GM18868 (cell line): ENCODE measurements around the gene CLDN11.

Experiments
- ATAC-seq: cut with Tn5 transposase; IDR thresholded peaks from one replicate; pipeline ENCODE4 v1.9.1; 2021; ENCODE audit warnings: mild to moderate bottlenecking, moderate library complexity; ENCODE audit not compliant: unreplicated experiment

Gene CLDN11

DNA sequence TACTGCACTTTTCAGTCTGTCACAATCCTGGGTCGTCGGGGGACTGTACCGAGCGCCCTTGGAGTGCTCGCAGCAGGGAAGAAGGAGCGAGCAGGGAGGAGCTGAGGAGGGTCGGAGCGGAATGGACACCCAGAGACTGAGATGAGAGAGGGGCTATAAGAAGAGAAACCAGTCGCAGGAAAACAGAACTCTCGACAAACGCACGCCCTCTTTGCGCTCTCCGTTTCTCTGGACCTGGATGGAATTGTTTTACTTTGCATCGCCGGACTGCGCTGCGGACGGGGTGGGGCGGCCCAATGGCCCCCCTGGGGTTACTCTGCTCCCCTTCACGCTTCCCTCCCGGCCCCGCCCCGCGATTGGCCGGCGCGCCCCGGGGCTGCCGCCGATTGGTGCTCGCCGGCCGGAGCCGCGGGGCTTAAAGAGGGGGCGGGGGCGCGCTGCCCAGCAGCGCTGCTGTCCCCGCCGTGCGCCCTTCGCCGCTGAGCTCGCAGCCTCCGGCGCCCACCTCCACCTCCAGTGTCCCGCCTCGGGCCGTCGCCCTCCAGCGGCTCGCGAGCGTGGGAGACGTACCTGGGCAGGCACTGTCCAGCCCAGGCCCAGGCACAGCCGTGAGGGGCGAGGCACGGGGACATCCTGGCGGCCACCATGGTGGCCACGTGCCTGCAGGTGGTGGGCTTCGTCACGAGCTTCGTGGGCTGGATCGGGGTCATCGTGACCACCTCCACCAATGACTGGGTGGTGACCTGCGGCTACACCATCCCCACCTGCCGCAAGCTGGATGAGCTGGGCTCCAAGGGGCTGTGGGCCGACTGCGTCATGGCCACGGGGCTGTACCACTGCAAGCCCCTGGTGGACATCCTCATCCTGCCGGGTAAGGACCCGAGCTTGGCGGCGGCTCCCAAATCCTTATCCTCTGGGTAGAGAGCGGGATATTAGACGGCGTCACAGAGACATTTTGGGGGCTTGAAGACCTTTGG is at the start of gene CLDN11:
Gene CLDN11, plus strand, starts transcription at position 447 of the 977 bp plus-strand sequence. Its CDS starts 199 bp downstream, at position 646.
- ATAC-seq = no peak

DNA sequence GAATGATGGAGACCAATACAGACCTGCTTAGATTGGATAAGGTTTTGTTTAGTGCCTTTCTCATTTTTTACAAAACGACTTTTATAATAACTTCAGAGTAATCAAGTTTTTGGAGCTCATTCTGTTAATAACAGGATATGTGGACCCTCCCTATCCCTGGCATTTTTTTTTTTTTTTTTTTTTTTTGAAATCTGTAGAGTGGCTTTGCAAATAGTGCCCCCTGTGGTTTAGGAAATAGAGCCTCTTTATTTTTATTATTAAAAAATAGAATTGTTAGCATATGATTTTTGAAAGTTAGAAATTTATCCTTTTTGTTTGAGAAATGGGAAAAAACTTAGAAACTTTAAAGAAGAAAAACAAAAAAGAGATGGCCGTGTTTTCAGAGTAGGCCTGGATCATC is 49.7 kb upstream of the CLDN11 start:
- ATAC-seq = no peak

GRCh38 chr3:170372190-170372879 is 46.3 kb upstream of the CLDN11 start:
- no peak for ATAC-seq

- no peak for ATAC-seq
These were observed 35.1 kb upstream of the CLDN11 start for GRCh38 chr3:170383567-170383966.

DNA sequence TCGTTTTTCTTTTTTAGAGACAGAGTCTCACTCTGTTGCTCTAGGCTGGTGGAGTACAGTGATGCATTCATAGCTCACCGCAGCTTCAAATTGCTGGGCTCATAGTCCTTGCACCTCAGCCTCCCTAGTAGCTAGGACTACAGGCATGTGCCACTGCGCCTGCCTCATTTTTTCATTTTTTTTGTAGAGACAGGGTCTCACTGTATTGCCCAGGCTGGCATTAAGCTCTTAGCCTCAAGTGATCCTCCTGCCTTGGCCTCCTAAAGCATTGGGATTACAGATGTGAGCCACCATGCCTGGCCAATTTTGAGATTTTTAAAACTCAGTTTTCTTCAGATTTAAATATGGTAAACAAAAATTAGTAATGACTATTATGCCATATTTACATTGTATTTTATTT is 32.2 kb upstream of the CLDN11 start:
- ATAC-seq = no peak

- no peak for ATAC-seq
These were observed 30.7 kb upstream of the CLDN11 start for GRCh38 chr3:170387950-170388349.

DNA sequence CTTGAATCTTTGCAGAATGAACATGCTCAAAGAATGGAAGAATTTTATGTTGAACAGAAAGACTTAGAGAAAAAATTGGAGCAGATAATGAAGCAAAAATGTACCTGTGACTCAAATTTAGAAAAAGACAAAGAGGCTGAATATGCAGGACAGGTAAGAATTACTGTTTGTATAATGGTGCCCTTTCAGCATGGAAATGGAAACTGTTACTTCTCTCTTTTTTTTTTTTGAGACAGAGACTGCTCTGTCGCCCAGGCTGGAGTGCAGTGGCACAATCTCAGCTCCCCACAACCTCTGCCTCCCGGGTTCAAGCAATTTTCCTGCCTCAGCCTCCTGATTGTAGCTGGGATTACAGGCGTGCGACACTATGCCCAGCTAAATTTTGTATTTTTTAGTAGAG is 27.6 kb upstream of the CLDN11 start:
- ATAC-seq = no peak

- ATAC-seq = no peak
These were observed 21.0 kb upstream of the CLDN11 start for GRCh38 chr3:170397685-170398084.

DNA sequence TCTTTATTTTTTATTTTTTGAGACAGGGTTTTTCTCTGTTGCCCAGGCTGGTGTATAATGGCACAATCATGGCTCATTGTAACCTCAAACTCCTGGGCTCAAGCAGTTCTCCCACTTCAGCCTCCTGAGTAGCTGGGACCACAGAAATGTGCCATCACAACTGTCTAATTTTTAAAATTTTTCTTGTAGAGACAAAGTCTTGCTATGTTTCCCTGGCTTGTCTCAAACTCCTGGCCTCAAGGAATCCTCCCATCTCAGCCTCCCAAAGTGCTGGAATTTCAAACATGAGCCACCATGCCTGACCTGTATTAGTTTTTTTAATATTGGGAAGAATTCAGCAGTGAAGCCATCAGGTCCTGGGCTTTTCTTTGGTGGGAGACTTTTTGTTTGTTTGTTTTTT is 13.6 kb upstream of the CLDN11 start:
- ATAC-seq = no peak

DNA sequence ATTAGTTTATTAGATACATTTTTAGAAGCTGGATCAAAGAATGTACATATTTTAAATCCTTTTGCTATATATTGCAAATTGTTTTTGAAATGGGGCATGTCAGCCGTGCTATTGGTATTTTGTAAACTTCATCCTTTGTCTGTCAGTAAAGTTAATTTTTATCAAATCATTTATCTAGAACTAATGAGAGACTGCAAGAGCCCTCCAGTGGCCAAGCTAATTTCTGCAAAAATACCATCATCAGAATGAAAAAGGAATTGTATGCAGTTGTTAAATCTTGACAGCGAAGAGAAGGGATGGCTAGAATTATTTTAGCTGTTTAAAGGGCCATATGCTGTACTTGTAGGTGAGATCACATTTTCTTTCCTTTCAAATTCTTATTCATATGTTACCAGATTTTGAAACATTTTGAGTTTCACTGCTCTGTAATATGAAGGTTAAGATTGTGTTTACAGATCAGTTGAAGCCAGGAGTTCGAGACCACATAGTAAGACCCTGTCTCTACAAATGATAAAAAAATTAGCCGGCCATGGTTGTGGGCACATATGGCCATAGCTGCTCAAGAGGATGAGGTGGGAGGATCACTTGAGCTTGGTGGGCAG is 8.1 kb upstream of the CLDN11 start:
- ATAC-seq = no peak

GRCh38 chr3:170413291-170413690 is 5.4 kb upstream of the CLDN11 start:
- no peak for ATAC-seq

- peak; percentile 69 for ATAC-seq
These were observed 4.4 kb upstream of the CLDN11 start for GRCh38 chr3:170414202-170414663.

DNA sequence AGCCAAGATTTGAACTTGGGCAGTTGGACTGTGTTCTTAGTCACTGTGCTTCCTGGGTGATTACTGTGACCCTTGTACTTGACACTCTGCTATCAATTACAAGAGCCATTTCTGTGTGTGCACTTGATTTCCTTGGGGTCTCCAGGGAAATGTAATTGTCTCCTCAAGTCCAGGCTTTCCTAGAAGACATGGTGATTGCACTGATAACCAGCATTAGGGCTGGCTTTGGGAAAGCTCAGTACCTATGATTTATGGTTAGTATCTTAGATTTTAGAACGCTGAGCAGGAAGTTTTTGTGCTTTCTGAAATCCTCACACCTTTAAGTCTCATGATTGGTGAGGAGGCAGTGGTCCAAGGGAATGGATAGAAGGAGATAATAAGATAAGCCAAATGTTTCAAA is 1.6 kb upstream of the CLDN11 start:
- ATAC-seq = no peak

- no peak for ATAC-seq
These were observed 954 bp downstream of the CLDN11 start for GRCh38 chr3:170419557-170420087.

DNA sequence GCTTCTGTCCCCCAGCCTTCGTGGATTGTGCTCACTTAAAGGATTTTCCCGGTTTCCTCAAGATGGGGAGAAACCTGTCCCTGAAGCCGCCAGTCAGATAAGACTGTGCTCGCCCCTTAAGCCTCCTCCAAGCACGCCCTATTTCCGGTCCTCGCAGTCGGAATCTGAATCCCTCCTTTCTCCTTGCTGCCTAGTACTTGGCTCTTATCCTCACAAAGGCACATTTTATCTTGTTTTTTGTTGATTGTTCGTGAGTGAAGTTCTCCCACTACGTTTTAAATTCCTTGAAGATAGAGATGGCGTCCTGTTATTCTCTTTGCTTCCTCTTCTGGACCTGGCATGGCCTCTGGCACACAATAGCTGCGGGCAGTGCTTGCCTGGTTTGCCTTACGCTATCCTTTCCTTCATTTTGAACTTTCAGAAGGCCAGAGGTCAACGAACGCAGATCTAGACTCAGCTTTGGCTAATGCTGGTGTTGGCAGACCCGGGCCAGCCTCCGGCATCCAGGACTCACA is 1.7 kb downstream of the CLDN11 start:
- no peak for ATAC-seq

DNA sequence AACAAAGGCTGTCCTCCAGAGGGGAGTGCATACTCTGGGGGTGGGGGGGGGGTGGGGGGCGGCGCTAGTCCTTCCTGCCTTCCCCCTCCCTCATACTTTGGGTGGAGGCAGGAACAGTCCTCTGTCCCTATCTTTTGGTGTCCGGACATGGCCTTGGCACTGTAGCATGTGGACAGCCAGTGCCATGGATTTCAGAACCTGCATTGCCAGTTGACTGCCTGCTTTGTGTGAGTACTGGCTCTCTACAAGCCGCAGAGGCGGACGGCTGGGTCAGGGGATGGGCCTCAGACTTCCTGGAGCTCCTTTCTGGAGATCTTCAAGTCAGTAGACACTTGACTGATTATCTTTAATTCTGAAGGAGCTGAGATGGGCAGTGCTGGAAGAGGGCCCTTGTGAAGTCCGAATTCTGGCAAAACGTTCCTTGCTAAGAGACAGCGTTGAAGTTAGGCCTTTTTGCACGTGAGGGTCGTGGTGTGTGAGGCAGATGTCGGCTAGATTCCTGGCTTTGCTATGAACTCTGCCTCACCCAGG is 2.5 kb downstream of the CLDN11 start:
- ATAC-seq = no peak

DNA sequence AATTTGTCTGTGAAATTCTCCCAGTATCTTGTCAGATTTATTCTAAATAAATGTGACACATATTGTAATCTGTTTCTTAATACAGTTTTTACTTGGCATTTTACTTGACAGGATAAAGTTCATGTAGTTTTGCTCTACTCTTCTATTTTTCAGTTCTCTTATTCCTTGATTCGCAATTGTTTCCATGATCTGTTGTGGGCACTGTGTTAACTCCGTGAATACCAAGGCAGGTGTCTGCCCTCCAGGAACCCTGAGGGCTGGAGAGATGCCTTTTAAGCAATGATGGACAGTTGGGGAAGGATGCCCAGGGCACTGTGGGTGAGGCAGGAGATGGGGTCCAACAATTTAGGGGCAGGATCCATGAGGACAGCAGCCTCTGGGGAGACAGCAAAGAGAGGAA is 3.1 kb downstream of the CLDN11 start:
- ATAC-seq = no peak

- ATAC-seq = no peak
These were observed 4.4 kb downstream of the CLDN11 start for GRCh38 chr3:170423001-170423615.

DNA sequence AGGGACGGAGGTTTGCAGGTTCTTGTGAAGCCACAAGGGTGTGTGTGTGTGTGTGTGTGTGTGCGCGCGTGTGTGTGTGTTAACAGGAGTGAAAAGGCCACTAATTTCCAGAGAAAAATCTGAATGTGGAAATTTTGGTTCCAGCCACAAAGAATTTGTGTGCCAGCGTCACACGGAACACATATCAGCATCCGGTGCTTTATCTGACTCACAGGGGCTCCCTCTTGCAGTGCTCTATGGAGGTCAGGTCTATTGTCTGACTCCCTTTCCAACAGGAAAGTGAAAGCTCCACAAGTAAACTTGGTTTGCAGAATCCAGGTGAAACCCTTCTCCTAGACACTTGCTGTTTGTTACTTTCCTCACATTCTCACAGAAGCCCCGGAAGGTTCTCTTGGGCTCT is 6.2 kb downstream of the CLDN11 start:
- ATAC-seq = no peak

DNA sequence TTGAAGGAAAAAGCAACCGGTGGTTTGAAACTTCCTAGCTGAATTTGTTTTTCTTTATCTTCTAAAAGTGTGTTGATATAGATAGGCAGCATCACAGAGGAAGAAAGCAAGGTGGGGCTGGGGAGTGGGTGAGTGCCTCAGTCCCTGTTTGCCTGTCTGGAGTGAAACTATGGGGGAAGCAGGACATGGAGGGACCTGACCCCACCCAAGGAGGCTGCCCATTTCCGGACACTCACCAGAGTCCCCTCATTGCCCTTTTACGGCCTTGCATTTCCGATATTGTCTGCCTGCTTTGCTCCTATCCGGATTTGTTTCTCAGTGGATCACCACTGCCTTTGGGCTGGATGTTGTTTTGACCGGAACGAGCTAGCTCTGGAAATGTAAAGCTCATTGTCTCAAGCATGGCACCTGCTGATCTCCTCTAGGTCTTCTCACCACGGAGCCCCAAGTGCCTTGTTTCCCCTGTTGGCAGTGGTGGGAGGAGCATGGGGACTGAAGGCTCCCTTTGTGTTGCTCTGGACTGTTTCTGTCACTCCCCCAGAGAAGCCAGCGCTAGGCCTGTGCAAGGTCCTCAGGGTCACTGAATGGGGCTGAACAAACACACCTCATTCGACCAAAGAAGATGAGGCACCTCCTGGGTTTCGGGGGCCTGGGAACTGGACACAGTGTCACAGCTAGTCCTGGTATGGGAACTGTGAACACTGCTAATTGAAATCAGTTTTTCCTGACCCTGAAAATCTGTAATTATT is 7.0 kb downstream of the CLDN11 start:
- no peak for ATAC-seq
